ENCODE measurements around the gene SPIN4.

GRCh38 chrX:63299596-63299995, 51.5 kb downstream of the SPIN4 start:
- TF ChIP-seq, protein P1, sequence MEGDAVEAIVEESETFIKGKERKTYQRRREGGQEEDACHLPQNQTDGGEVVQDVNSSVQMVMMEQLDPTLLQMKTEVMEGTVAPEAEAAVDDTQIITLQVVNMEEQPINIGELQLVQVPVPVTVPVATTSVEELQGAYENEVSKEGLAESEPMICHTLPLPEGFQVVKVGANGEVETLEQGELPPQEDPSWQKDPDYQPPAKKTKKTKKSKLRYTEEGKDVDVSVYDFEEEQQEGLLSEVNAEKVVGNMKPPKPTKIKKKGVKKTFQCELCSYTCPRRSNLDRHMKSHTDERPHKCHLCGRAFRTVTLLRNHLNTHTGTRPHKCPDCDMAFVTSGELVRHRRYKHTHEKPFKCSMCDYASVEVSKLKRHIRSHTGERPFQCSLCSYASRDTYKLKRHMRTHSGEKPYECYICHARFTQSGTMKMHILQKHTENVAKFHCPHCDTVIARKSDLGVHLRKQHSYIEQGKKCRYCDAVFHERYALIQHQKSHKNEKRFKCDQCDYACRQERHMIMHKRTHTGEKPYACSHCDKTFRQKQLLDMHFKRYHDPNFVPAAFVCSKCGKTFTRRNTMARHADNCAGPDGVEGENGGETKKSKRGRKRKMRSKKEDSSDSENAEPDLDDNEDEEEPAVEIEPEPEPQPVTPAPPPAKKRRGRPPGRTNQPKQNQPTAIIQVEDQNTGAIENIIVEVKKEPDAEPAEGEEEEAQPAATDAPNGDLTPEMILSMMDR (IDR thresholded peaks at IDR 0.05; ENCODE audit: low read length): no peak
- TF ChIP-seq EZH2 (IDR thresholded peaks at IDR 0.05; ENCODE audit: borderline replicate concordance, low read length): no peak

Measured in OCI-LY1 (cell line).